ENCODE results near the gene PTGDS.

Gene PTGDS

DNA sequence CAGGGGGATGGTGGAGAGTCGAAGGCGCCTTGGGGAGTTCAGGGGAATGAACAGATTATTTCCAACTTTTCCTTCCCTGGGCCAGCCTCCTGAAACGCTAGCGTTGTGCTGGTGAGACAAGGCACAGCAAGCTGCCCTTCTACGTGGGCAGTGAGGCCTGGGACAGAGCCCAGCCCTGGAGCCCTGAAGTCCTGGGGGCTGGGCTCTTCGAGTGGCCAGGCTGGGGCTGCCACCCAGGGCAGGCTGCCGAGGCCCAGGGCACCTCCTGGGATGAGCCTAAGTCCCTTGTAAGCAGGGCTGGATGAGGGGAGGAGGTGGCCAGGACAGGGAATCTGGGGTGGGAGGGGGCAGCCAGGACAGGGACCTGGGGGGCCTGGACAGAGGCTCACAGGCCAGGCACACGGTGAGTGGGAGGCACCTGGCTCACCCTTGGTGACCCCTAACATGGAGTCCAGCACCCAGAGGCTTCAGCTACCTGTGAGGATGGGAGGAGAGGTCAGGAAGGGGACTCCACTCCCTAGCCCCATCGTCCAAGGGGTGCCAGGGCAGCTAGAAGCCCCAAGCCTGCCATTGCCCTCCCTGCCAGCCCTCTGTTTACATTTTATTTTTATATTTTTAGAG, 26.5 kb upstream of the PTGDS start:
- H3K27ac ChIP-seq (ENCODE audit: low read depth, low read length), result no peak overlapping the region
- H3K23ac ChIP-seq (ENCODE audit: low read length), result no peak overlapping the region
- no peak for DNase-seq
- no peaks in the 10 kb centered on the region for H3K36me3 ChIP-seq (ENCODE audit: control insufficient read depth in 1 of 2, insufficient read depth in 2 of 2, low read length in 2 of 2)
- no peak overlapping the region for H2BK12ac ChIP-seq (ENCODE audit: low read length)
- H4K8ac ChIP-seq (ENCODE audit: low read depth, low read length), result peak overlapping the region; percentile 90
- no peak overlapping the region for H3K9ac ChIP-seq (ENCODE audit: low read length)
- peak overlapping the region; percentile 88 for H4K91ac ChIP-seq (ENCODE audit: low read depth, low read length)
- WGBS (ENCODE audit: extremely low coverage, insufficient coverage, insufficient read length), result no CpG with 5 or more reads among the region's 9 CpGs
- H2BK120ac ChIP-seq (ENCODE audit: insufficient read depth, low read length, poor library complexity), result no peak overlapping the region
- H2AK5ac ChIP-seq (ENCODE audit: low read length), result no peak overlapping the region
- peaks cover 8 to 12% of the 10 kb centered on the region in 2 experiments for H3K4me1 ChIP-seq (ENCODE audit: control insufficient read depth in 1 of 2, insufficient read depth in 2 of 2, low read length in 2 of 2)
- H3K9me3 ChIP-seq (ENCODE audit: insufficient read depth, low read depth, low read length), result peaks cover 1% of the 10 kb centered on the region
- peaks cover 8% of the 10 kb centered on the region for H3K79me1 ChIP-seq (ENCODE audit: low read length)
- H3K27me3 ChIP-seq (ENCODE audit: insufficient read depth, low read length), result no peaks in the 10 kb centered on the region
- peaks cover 3% of the 10 kb centered on the region for H3K79me2 ChIP-seq (ENCODE audit: control insufficient read depth, insufficient read depth, low read length, poor library complexity)
- no peak overlapping the region for H3K18ac ChIP-seq (ENCODE audit: low read length)
- H4K12ac ChIP-seq (ENCODE audit: low read depth, low read length), result peak overlapping the region; percentile 68
- peak overlapping the region; percentile 36 for H3K14ac ChIP-seq (ENCODE audit: low read length)
- no peak overlapping the region for H3K4me3 ChIP-seq (ENCODE audit: low read depth, low read length)
- peak overlapping the region; percentile 81 for H2AFZ ChIP-seq (ENCODE audit: insufficient read depth, low read length, poor library complexity)
- no peak overlapping the region for H3K4ac ChIP-seq (ENCODE audit: low read depth, low read length)
- H3K4me2 ChIP-seq (ENCODE audit: low read length), result peak overlapping the region; percentile 91
- H2BK5ac ChIP-seq (ENCODE audit: low read depth, low read length, poor library complexity), result no peak overlapping the region

DNA sequence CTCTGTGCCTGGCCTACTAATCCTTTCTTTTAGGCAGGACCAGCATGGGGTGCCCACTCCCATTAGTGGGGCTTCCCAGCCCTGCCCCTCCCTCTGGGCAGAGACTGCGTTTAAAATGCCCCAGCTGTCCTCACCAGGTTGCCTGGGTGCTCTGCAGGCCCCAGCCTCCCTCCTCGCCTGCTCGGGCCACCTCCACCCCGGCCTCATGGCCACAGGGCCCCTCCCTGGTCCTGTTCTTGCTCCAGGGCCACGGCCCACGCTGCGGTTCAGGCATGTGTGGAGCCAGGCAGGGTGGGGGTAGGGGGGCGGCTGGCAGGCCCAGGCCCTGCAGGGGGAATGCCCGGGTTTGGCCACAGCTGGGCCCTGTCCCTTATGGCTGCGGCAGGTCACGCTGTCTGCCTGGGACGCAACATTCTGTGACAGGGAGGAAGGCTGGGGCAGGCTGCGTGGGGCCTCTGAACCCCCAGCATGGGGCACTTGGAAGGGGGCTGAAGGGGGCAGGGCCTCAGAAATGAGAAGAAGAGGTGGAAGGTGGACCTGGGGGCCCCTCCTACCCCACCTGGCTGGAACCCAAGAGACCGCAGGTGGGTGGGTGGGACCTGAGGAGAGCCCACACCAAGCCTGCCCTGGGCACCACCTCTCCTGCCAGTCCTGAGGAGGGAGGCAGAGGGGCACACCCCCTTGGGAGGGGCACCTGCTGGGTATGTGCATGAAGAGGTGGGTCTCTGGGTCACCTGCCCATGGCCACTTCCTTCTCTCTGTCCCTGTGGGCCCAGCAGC, 25.6 kb upstream of the PTGDS start, which contains the start of gene LCN12:
LCN12 (plus strand) TSS at position 733 of the 780 bp plus-strand sequence. CDS start 55 bp downstream, outside the sequence.
- no peak within 1 kb of the TSS for H3K14ac ChIP-seq (ENCODE audit: low read length)
- no peaks in the 10 kb centered on the region for H3K36me3 ChIP-seq (ENCODE audit: control insufficient read depth in 1 of 2, insufficient read depth in 2 of 2, low read length in 2 of 2)
- no peak within 1 kb of the TSS for H3K4me3 ChIP-seq (ENCODE audit: low read depth, low read length)
- no peak within 1 kb of the TSS for H3K9ac ChIP-seq (ENCODE audit: low read length)
- no peak within 1 kb of the TSS for H2AFZ ChIP-seq (ENCODE audit: insufficient read depth, low read length, poor library complexity)
- H3K79me2 ChIP-seq (ENCODE audit: control insufficient read depth, insufficient read depth, low read length, poor library complexity), result peaks cover 3% of the 10 kb centered on the region
- no peaks in the 10 kb centered on the region for H3K27me3 ChIP-seq (ENCODE audit: insufficient read depth, low read length)
- no peak within 1 kb of the TSS for H2AK5ac ChIP-seq (ENCODE audit: low read length)
- H3K4me1 ChIP-seq (ENCODE audit: control insufficient read depth in 1 of 2, insufficient read depth in 2 of 2, low read length in 2 of 2), result peaks cover 8 to 12% of the 10 kb centered on the region in 2 experiments
- no peak within 1 kb of the TSS for H3K4ac ChIP-seq (ENCODE audit: low read depth, low read length)
- no peak within 1 kb of the TSS for H3K18ac ChIP-seq (ENCODE audit: low read length)
- H3K27ac ChIP-seq (ENCODE audit: low read depth, low read length), result no peak within 1 kb of the TSS
- H3K23ac ChIP-seq (ENCODE audit: low read length), result no peak within 1 kb of the TSS
- DNase-seq, result no peak
- peaks cover 8% of the 10 kb centered on the region for H3K79me1 ChIP-seq (ENCODE audit: low read length)
- no peak within 1 kb of the TSS for H4K12ac ChIP-seq (ENCODE audit: low read depth, low read length)
- WGBS (ENCODE audit: extremely low coverage, insufficient coverage, insufficient read length), result no CpG with 5 or more reads among the region's 14 CpGs
- no peak within 1 kb of the TSS for H2BK120ac ChIP-seq (ENCODE audit: insufficient read depth, low read length, poor library complexity)
- no peak within 1 kb of the TSS for H3K4me2 ChIP-seq (ENCODE audit: low read length)
- no peak within 1 kb of the TSS for H2BK5ac ChIP-seq (ENCODE audit: low read depth, low read length, poor library complexity)
- no peak within 1 kb of the TSS for H4K91ac ChIP-seq (ENCODE audit: low read depth, low read length)
- H2BK12ac ChIP-seq (ENCODE audit: low read length), result no peak within 1 kb of the TSS
- H4K8ac ChIP-seq (ENCODE audit: low read depth, low read length), result no peak within 1 kb of the TSS
- peaks cover 4% of the 10 kb centered on the region for H3K9me3 ChIP-seq (ENCODE audit: insufficient read depth, low read depth, low read length)

DNA sequence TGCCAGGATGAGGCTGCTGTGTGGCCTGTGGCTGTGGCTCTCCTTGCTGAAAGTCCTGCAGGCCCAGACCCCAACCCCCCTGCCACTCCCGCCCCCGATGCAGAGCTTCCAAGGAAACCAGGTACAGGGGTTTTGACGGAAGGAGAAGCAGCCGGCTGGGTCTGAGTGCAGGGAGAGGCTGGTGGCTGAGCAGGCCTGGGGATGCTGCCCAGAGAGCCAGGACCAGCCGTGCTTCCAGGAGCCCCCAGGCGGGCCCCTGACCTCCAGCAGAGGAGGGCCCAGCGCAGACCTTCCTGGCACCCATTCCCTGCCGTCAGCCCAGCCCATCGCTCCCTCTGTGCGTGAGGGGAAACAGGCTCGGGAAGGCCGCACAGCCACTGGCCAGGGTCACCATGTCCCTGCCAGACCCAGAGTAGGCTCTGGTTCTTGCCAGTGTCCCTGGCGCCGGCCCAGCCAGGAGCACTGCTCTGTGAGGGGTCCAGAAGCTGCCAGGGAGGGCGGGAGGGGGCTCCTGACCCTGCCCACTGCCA, 24.9 kb upstream of the PTGDS start:
- Histone ChIP-seq H3K23ac (ENCODE audit: low read length) (no peak overlapping the region), H3K79me2 (ENCODE audit: control insufficient read depth, insufficient read depth, low read length, poor library complexity) (peaks cover 3% of the 10 kb centered on the region), H3K9me3 (ENCODE audit: insufficient read depth, low read depth, low read length) (peaks cover 4% of the 10 kb centered on the region), H3K4me2 (ENCODE audit: low read length) (no peak overlapping the region), H3K4ac (ENCODE audit: low read depth, low read length) (no peak overlapping the region), H2AK5ac (ENCODE audit: low read length) (no peak overlapping the region), H3K27me3 (ENCODE audit: insufficient read depth, low read length) (no peaks in the 10 kb centered on the region), H4K12ac (ENCODE audit: low read depth, low read length) (no peak overlapping the region), H3K36me3 (ENCODE audit: control insufficient read depth in 1 of 2, insufficient read depth in 2 of 2, low read length in 2 of 2) (no peaks in the 10 kb centered on the region), H3K27ac (ENCODE audit: low read depth, low read length) (no peak overlapping the region), H3K14ac (ENCODE audit: low read length) (no peak overlapping the region), H3K9ac (ENCODE audit: low read length) (no peak overlapping the region), H3K4me1 (ENCODE audit: control insufficient read depth in 1 of 2, insufficient read depth in 2 of 2, low read length in 2 of 2) (peaks cover 8 to 12% of the 10 kb centered on the region in 2 experiments), H3K79me1 (ENCODE audit: low read length) (peaks cover 8% of the 10 kb centered on the region), H2BK120ac (ENCODE audit: insufficient read depth, low read length, poor library complexity) (no peak overlapping the region), H4K8ac (ENCODE audit: low read depth, low read length) (no peak overlapping the region), H3K4me3 (ENCODE audit: low read depth, low read length) (no peak overlapping the region), H3K18ac (ENCODE audit: low read length) (no peak overlapping the region), H2AFZ (ENCODE audit: insufficient read depth, low read length, poor library complexity) (no peak overlapping the region), H2BK5ac (ENCODE audit: low read depth, low read length, poor library complexity) (no peak overlapping the region), H4K91ac (ENCODE audit: low read depth, low read length) (no peak overlapping the region), H2BK12ac (ENCODE audit: low read length) (no peak overlapping the region)
- WGBS (ENCODE audit: extremely low coverage, insufficient coverage, insufficient read length), result no CpG with 5 or more reads among the region's 15 CpGs
- DNase-seq, result no peak

DNA sequence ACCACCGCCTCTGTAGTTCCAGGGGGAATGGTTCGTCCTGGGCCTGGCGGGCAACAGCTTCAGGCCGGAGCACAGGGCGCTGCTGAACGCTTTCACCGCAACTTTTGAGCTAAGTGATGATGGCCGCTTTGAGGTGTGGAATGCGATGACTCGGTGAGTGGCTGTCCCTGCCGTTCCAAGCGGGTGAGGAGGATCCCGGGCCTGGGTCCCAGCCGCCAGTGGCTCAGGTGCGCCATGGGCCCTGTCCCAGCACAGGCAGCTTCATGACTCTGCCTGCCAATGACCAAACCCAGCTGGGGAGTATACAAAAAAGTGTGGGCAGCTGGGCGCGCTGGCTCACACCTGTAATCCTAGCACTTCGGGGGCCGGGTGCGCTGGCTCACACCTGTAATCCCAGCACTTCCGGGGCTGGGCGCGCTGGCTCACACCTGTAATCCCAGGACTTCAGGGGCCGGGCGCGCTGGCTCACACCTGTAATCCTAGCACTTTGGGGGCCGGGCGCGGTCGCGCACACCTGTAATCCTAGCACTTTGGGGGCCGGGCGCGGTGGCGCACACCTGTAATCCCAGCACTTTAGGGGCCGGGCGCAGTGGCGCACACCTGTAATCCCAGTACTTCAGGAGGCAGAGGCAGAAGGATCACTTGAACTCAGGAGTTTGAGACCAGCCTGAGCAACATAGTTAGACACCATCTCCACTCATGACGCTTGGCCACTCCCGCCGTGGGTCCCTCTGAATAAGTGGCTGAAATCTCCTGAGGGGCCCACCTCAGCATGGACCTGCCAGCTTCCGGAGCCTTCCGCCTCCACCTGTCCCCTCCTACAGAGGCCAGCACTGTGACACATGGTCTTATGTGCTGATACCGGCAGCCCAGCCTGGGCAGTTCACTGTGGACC, 24.2 kb upstream of the PTGDS start:
- no peak overlapping the region for H3K18ac ChIP-seq (ENCODE audit: low read length)
- H3K23ac ChIP-seq (ENCODE audit: low read length), result no peak overlapping the region
- no peak overlapping the region for H2BK5ac ChIP-seq (ENCODE audit: low read depth, low read length, poor library complexity)
- H3K27ac ChIP-seq (ENCODE audit: low read depth, low read length), result no peak overlapping the region
- no peak for DNase-seq
- H3K14ac ChIP-seq (ENCODE audit: low read length), result no peak overlapping the region
- H3K4ac ChIP-seq (ENCODE audit: low read depth, low read length), result no peak overlapping the region
- H3K4me1 ChIP-seq (ENCODE audit: control insufficient read depth in 1 of 2, insufficient read depth in 2 of 2, low read length in 2 of 2), result peaks cover 8 to 12% of the 10 kb centered on the region in 2 experiments
- no peak overlapping the region for H4K8ac ChIP-seq (ENCODE audit: low read depth, low read length)
- no peak overlapping the region for H3K4me3 ChIP-seq (ENCODE audit: low read depth, low read length)
- H2BK120ac ChIP-seq (ENCODE audit: insufficient read depth, low read length, poor library complexity), result no peak overlapping the region
- H2AFZ ChIP-seq (ENCODE audit: insufficient read depth, low read length, poor library complexity), result no peak overlapping the region
- H3K4me2 ChIP-seq (ENCODE audit: low read length), result no peak overlapping the region
- no peak overlapping the region for H3K9ac ChIP-seq (ENCODE audit: low read length)
- peaks cover 7% of the 10 kb centered on the region for H3K9me3 ChIP-seq (ENCODE audit: insufficient read depth, low read depth, low read length)
- no peak overlapping the region for H2BK12ac ChIP-seq (ENCODE audit: low read length)
- peaks cover 8% of the 10 kb centered on the region for H3K79me1 ChIP-seq (ENCODE audit: low read length)
- H3K36me3 ChIP-seq (ENCODE audit: control insufficient read depth in 1 of 2, insufficient read depth in 2 of 2, low read length in 2 of 2), result no peaks in the 10 kb centered on the region
- H4K12ac ChIP-seq (ENCODE audit: low read depth, low read length), result no peak overlapping the region
- WGBS (ENCODE audit: extremely low coverage, insufficient coverage, insufficient read length), result no CpG with 5 or more reads among the region's 44 CpGs
- H2AK5ac ChIP-seq (ENCODE audit: low read length), result no peak overlapping the region
- no peak overlapping the region for H4K91ac ChIP-seq (ENCODE audit: low read depth, low read length)
- H3K27me3 ChIP-seq (ENCODE audit: insufficient read depth, low read length), result no peaks in the 10 kb centered on the region
- peaks cover 3% of the 10 kb centered on the region for H3K79me2 ChIP-seq (ENCODE audit: control insufficient read depth, insufficient read depth, low read length, poor library complexity)
